ENCODE results near the gene NPHP4.
A peak's percentile ranks its signal among the peaks of the same experiment; 100 is the strongest.

Gene NPHP4

DNA sequence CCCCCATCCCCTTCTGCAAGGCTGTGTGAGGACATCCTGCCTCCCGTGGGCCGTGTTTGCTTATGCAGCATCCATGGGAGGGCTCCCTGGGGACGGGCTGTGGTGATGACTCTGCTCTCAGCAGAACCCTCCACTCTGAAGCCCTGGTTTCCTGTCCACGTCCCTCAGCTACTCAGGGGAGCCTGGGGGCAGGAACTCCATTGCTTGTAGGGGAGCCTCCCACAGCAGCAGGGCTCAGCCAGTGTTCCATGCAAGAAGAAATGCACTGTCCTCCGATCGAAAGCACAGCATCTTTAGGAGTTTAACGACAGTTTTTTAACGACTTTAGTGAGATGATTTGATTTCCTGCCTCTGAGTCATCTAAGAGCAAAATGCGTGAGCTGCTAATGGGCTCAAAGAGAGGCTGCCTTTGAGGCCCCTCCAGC lies 45.1 kb upstream of the NPHP4 start:
- H3K4me3 ChIP-seq (ENCODE audit: low read depth, low read length), result no peak overlapping the region
- TF ChIP-seq, protein P1, sequence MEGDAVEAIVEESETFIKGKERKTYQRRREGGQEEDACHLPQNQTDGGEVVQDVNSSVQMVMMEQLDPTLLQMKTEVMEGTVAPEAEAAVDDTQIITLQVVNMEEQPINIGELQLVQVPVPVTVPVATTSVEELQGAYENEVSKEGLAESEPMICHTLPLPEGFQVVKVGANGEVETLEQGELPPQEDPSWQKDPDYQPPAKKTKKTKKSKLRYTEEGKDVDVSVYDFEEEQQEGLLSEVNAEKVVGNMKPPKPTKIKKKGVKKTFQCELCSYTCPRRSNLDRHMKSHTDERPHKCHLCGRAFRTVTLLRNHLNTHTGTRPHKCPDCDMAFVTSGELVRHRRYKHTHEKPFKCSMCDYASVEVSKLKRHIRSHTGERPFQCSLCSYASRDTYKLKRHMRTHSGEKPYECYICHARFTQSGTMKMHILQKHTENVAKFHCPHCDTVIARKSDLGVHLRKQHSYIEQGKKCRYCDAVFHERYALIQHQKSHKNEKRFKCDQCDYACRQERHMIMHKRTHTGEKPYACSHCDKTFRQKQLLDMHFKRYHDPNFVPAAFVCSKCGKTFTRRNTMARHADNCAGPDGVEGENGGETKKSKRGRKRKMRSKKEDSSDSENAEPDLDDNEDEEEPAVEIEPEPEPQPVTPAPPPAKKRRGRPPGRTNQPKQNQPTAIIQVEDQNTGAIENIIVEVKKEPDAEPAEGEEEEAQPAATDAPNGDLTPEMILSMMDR (IDR thresholded peaks at IDR 0.05; ENCODE audit: borderline replicate concordance, insufficient read depth, low read depth, low read length), result no peak

DNA sequence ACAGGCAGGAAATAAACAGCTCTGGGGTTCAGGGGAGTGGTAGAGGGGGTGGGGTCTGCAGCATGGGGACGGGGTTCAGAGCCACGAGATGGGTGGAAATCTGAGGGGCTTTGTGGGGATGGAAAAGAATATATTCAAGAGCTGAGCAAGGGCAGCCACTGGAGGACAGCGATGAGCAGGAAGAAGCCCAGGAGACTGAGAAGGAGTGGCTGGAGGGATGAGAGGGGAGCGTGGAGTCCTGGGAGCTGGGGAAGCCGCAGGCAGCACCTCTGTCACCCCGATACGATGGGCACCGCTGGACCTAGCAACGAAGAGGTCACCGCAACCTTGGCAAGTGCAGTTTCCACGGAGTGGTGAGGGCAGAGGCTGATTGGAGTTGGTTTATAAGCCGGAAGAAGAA lies 43.5 kb upstream of the NPHP4 start:
- H3K4me3 ChIP-seq (ENCODE audit: low read depth, low read length), result no peak overlapping the region
- TF ChIP-seq, protein P1 (IDR thresholded peaks at IDR 0.05; ENCODE audit: borderline replicate concordance, insufficient read depth, low read depth, low read length), result no peak

DNA sequence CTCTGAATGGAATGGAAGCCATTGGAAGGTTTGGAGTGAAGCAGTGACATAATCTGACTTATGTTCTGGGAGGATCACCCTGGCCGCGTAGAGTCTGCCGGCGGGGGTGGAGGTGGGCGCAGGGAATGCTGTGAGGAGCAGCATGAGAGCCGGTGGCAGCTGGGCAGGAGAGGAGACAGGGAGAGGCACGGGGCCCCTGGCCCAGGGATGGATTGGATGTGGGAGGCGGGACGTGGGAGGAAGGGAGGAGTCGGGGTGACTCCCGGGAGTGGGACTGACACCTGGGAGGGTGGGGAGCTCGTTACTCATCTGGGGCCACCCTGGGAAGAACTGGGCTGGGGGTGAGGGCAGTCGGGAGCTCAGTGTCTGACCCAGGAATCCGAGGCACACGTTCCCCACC lies 43.1 kb upstream of the NPHP4 start:
- no peak overlapping the region for H3K4me3 ChIP-seq (ENCODE audit: low read depth, low read length)
- TF ChIP-seq, protein P1 (IDR thresholded peaks at IDR 0.05; ENCODE audit: borderline replicate concordance, insufficient read depth, low read depth, low read length), result no peak

DNA sequence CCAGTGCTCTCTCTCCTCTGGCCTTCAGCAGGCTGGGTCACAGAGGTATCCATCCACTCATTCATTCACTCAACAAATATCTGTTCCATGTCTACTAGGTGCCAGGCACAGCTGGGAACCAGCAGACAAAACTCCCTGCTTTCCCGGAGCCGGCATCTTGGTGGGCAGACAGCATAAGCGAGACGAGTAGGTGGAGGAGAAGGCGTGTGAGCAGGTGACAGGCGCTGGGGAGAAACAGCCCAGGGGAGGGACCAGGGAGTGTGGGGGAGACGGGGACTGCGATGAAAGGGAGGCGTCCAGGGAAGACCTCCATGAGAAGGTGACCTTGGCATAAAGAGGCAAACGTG lies 42.5 kb upstream of the NPHP4 start:
- no peak overlapping the region for H3K4me3 ChIP-seq (ENCODE audit: low read depth, low read length)
- TF ChIP-seq, protein P1 (IDR thresholded peaks at IDR 0.05; ENCODE audit: borderline replicate concordance, insufficient read depth, low read depth, low read length), result no peak

DNA sequence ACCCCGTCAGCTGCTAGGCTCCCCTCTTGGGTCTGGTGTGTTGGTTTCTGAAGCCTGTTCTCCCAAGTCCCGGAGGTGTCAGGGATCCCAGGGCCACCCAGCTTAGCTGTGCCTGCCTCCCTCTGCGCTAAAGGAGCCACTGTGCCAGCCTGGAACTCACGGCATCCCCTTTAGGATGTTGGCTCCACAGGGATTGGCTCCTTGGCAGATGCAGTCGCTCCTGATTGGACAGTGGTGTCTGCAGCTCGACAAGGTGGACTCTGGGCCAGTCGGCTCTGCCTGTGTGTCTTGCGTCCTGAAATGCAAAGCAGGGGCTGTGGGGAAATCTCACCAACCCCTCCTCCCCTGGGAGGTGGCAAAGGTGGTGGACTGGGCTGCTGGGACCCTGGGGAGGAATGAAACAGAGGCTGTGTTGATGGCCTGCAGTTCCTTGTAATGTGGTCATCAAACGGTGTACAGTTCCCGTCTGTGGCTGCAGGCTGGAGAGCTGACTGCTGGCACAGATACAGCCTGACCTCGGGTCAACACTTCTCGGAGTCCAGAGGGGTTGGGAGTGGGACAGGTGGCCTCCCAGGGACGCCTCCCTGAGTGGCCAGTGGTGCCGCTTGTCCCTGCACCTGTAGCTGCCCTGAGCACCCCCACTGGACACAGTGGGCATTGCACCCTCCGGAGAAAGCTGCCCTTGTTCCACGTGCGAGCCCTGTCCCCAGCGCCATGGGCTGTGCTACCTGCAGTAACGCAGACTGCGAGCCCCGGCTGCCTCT lies 41.9 kb upstream of the NPHP4 start:
- TF ChIP-seq, protein P1 (IDR thresholded peaks at IDR 0.05; ENCODE audit: borderline replicate concordance, insufficient read depth, low read depth, low read length), result peak; percentile 77
- H3K4me3 ChIP-seq (ENCODE audit: low read depth, low read length), result no peak overlapping the region

DNA sequence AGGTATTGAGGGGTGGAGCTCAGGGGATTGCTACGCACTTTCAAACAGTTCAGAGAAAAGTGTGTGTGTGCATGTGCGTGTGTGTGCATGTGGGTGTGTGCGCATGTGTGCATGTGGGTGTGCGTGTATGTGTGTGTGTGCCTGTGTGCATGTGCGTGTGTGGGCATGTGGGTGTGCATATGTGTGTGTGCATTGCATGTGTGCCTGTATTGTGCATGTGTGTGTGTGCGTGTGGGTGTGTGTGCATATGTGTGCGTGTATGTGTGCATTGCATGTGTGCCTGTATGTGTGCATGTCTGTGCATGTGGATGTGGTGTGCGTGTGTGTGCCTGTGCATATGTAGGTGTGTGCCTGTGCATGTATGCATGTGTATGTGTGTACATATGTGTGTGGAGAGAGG lies 40.9 kb upstream of the NPHP4 start:
- no peak overlapping the region for H3K4me3 ChIP-seq (ENCODE audit: low read depth, low read length)
- TF ChIP-seq, protein P1 (IDR thresholded peaks at IDR 0.05; ENCODE audit: borderline replicate concordance, insufficient read depth, low read depth, low read length), result no peak

DNA sequence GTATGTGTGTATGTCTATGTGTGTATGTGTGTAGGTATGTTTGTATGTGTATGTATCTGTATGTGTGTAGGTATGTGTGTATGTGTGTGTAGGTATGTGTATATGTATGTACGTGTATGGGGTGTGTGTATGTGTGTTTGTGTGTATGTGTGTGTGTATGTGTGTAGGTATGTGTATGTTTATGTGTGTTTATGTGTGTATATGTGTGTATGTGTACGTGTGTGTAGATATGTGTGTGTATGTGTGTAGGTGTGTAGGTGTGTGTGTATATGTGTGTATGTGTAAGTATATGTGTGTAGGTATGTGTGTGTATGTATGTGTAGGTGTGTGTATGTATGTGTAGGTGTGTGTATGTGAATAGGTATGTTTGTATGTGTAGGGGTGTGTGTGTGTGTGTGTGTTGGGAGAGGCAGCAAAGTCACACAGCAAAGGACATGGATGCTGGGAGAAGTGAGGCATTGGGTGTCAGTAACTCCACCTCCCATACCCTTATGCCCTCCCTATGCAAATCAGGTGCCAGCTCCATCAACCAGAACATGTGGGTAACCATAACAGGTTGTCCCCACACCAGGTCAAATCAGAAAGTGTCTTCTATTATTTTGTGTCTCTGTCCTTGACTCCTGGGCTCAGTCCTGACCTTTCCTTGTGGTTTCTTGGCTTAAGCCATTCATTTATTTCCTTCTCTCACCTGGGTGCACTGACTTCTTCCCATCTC lies 38.5 kb upstream of the NPHP4 start:
- H3K4me3 ChIP-seq (ENCODE audit: low read depth, low read length), result no peak overlapping the region
- TF ChIP-seq, protein P1 (IDR thresholded peaks at IDR 0.05; ENCODE audit: borderline replicate concordance, insufficient read depth, low read depth, low read length), result no peak

Data from GM12875 (cell line).